Fibroblast of lung (primary cell): Measurements from ENCODE around the gene DCAF4L1. TPM values are rescaled to one million over a fixed set of nuclear protein-coding genes. Genes with fewer than 3 reads are reported as not detected.

Experiments used
- DNase-seq, 2 donors: peaks; one replicate each; pipeline versions ENCODE4 v3.0.0 to v3.0.0-alpha.2; 2010; ENCODE audit warnings: low read depth in 2 of 2
- H2AFZ ChIP-seq: 2 replicates; pipeline ENCODE4 v1.5.1; 2012; ENCODE audit warnings: low read length, control low read depth, inconsistent platforms
- H3K27ac ChIP-seq: 2 replicates; pipeline ENCODE4 v1.5.1; 2011; ENCODE audit warnings: low read length, control low read depth; ENCODE audit not compliant: insufficient read depth
- H3K27me3 ChIP-seq: 2 replicates; pipeline ENCODE4 v1.5.1; 2011; ENCODE audit warnings: mild to moderate bottlenecking, low read length; ENCODE audit not compliant: control insufficient read depth, insufficient read depth
- H3K36me3 ChIP-seq: 2 replicates; pipeline ENCODE4 v1.5.1; 2011; ENCODE audit warnings: low read length; ENCODE audit not compliant: control insufficient read depth, insufficient read depth
- H3K4me1 ChIP-seq: 2 replicates; pipeline ENCODE4 v1.5.1; 2011; ENCODE audit warnings: low read length; ENCODE audit not compliant: control insufficient read depth, insufficient read depth; ENCODE audit errors: extremely low read depth
- H3K4me2 ChIP-seq: 2 replicates; pipeline ENCODE4 v1.5.1; 2011; ENCODE audit warnings: low read length, control low read depth; ENCODE audit not compliant: insufficient read depth; ENCODE audit errors: extremely low read depth
- H3K4me3 ChIP-seq, 4 experiments: fragments of 200-600 bp in 1 of 4; sonication (generic) in 1 of 4; replicated peaks in 1 of 4; 2 replicates each; pipeline ENCODE4 v1.5.1; 2011 to 2016; ENCODE audit warnings: low read length in 4 of 4, low read depth in 3 of 4, mild to moderate bottlenecking in 3 of 4, control low read depth in 2 of 4, inconsistent platforms in 1 of 4, mixed read lengths in 1 of 4; ENCODE audit not compliant: insufficient read depth in 1 of 4; ENCODE audit errors: control extremely low read depth in 1 of 4
- H3K79me2 ChIP-seq: 2 replicates; pipeline ENCODE4 v1.5.1; 2012; ENCODE audit warnings: mild to moderate bottlenecking, low read length, inconsistent platforms; ENCODE audit not compliant: control insufficient read depth, insufficient read depth
- H3K9ac ChIP-seq: 2 replicates; pipeline ENCODE4 v1.5.1; 2011; ENCODE audit warnings: mild to moderate bottlenecking, low read length, control low read depth; ENCODE audit not compliant: insufficient read depth
- H3K9me3 ChIP-seq: 2 replicates; pipeline ENCODE4 v1.5.1; 2012; ENCODE audit warnings: low read depth, low read length; ENCODE audit not compliant: control insufficient read depth, insufficient read depth
- H4K20me1 ChIP-seq: 2 replicates; pipeline ENCODE4 v1.5.1; 2011; ENCODE audit warnings: low read length; ENCODE audit not compliant: control insufficient read depth, insufficient read depth; ENCODE audit errors: extremely low read depth
- CTCF ChIP-seq, 2 donors: IDR thresholded peaks in 1 of 2; conservative IDR thresholded peaks in 1 of 2; 1 replicate in 1 of 2; 2 replicates in 1 of 2; pipeline ENCODE4 v1.5.1; 2011 to 2012; ENCODE audit warnings: low read length in 2 of 2, control low read depth in 1 of 2, inconsistent platforms in 1 of 2, low read depth in 1 of 2, mild to moderate bottlenecking in 1 of 2
- EZH2 ChIP-seq: IDR thresholded peaks from 2 replicates; pipeline ENCODE4 v1.5.1; 2012; ENCODE audit warnings: low read length, control low read depth, mild to moderate bottlenecking; ENCODE audit errors: missing control alignments
- polyA plus RNA-seq, 2 donors: library from polyadenylated mRNA; depleted of rRNA in 1 of 2; stranded (reverse) in 1 of 2; unstranded in 1 of 2; fragments of >200 nt; gene quantifications; 2 replicates each; pipeline ENCODE4 v1.2.1, GENCODE V29; 2011 to 2012; ENCODE audit warnings: missing spikeins in 1 of 2
- total RNA-seq: library from RNA; depleted of rRNA; stranded (reverse); fragments of >200 nt; gene quantifications from 2 replicates; pipeline ENCODE4 v1.2.1, GENCODE V29; 2014

The DCAF4L1 gene
- total and polyA plus RNA-seq, 2 donors (not counting 1 experiment from before 2014, with no cell fraction given) = 0.02 to 0.17 TPM

GRCh38 chr4:41969671-41970070 lies 11.9 kb upstream of the DCAF4L1 start:
- Histone ChIP-seq H3K27ac (no peak overlapping the region), H3K27me3 (no peaks in the 10 kb centered on the region), H3K4me2 (no peak overlapping the region), H3K36me3 (no peaks in the 10 kb centered on the region), H3K79me2 (no peaks in the 10 kb centered on the region), H3K9ac (no peak overlapping the region), H3K9me3 (no peaks in the 10 kb centered on the region), H3K4me3 (no peak overlapping the region), H3K4me1 (no peaks in the 10 kb centered on the region), H2AFZ (no peak overlapping the region), H4K20me1 (no peaks in the 10 kb centered on the region)
- no peak for DNase-seq
- no peak for TF ChIP-seq EZH2
- TF ChIP-seq CTCF (conservative IDR thresholded peaks at IDR 0.05 in 1 of 2, IDR thresholded peaks at IDR 0.05 in 1 of 2; ENCODE audit: low read depth in 1 of 2, low read length in 2 of 2) = no peak

DNA sequence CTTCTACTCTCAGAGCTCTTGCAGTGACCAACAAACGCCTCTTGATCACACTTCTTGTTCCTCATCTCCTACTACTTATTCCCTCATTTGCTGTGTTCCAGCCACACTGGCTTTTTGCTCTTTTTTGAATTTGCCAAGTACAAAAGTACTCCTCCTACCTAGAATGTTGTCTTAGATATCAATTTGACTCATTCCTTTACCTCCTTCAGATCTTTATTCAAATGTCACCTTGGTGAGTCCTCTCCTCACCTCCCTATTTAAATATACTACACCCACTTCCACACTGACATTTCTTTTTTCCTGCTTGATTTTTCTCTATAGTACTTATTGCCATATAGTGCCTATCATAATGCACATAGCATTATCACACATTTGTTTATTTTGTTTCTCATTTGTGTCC lies 6.2 kb upstream of the DCAF4L1 start:
- no peak for TF ChIP-seq EZH2
- TF ChIP-seq CTCF (conservative IDR thresholded peaks at IDR 0.05 in 1 of 2, IDR thresholded peaks at IDR 0.05 in 1 of 2; ENCODE audit: low read depth in 1 of 2, low read length in 2 of 2) = no peak
- H3K27me3 ChIP-seq = no peaks in the 10 kb centered on the region
- no peak overlapping the region for H3K9ac ChIP-seq
- no peaks in the 10 kb centered on the region for H3K9me3 ChIP-seq
- DNase-seq = no peak
- no peaks in the 10 kb centered on the region for H3K36me3 ChIP-seq
- peaks cover 4% of the 10 kb centered on the region for H3K4me1 ChIP-seq
- H3K4me2 ChIP-seq = no peak overlapping the region
- no peak overlapping the region for H3K4me3 ChIP-seq
- H2AFZ ChIP-seq = no peak overlapping the region
- no peaks in the 10 kb centered on the region for H3K79me2 ChIP-seq
- no peaks in the 10 kb centered on the region for H4K20me1 ChIP-seq
- no peak overlapping the region for H3K27ac ChIP-seq

GRCh38 chr4:41976775-41977516 lies 4.6 kb upstream of the DCAF4L1 start:
- Histone ChIP-seq H3K4me3 (no peak overlapping the region), H3K79me2 (no peaks in the 10 kb centered on the region), H3K4me2 (no peak overlapping the region), H3K27ac (no peak overlapping the region), H4K20me1 (no peaks in the 10 kb centered on the region), H3K27me3 (no peaks in the 10 kb centered on the region), H3K4me1 (peaks cover 4% of the 10 kb centered on the region), H3K9ac (no peak overlapping the region), H3K36me3 (no peaks in the 10 kb centered on the region), H2AFZ (no peak overlapping the region), H3K9me3 (no peaks in the 10 kb centered on the region)
- no peak for TF ChIP-seq EZH2
- TF ChIP-seq CTCF (conservative IDR thresholded peaks at IDR 0.05 in 1 of 2, IDR thresholded peaks at IDR 0.05 in 1 of 2; ENCODE audit: low read depth in 1 of 2, low read length in 2 of 2) = no peak
- no peak for DNase-seq
